GM04503 (cell line): ENCODE results near the gene PRKAG2.

Experiments used
- DNase-seq: peaks from one replicate; pipeline ENCODE4 v3.0.0-alpha.2; 2012; ENCODE audit warnings: low read depth

PRKAG2 gene

GRCh38 chr7:151515276-151515565 is 361.7 kb downstream of the PRKAG2 start:
- DNase-seq: no peak

GRCh38 chr7:151514461-151515275 is 362.2 kb downstream of the PRKAG2 start:
- DNase-seq: no peak

- DNase-seq: no peak
Measured at GRCh38 chr7:151513133-151513532, 363.8 kb downstream of the PRKAG2 start.

- no peak for DNase-seq
Measured at GRCh38 chr7:151512353-151512752, 364.6 kb downstream of the PRKAG2 start.

- DNase-seq: no peak
Measured at GRCh38 chr7:151511946-151512345, 365.0 kb downstream of the PRKAG2 start.

GRCh38 chr7:151511270-151511669 is 365.6 kb downstream of the PRKAG2 start:
- no peak for DNase-seq

- DNase-seq: no peak
Measured at GRCh38 chr7:151509670-151510333, 367.1 kb downstream of the PRKAG2 start.

- no peak for DNase-seq
Measured at GRCh38 chr7:151508991-151509390, 367.9 kb downstream of the PRKAG2 start.

GRCh38 chr7:151507806-151508205 is 369.1 kb downstream of the PRKAG2 start:
- no peak for DNase-seq

GRCh38 chr7:151506901-151507382 is 370.0 kb downstream of the PRKAG2 start:
- DNase-seq: no peak
